Osteoblast (primary cell): ENCODE data around the gene CREB5. TPM values are rescaled to one million over a fixed set of nuclear protein-coding genes. Genes with fewer than 3 reads are reported as not detected.

Experiments
- DNase-seq: peaks from one replicate; pipeline ENCODE4 v3.0.0; 2011; ENCODE audit warnings: low spot score, mixed read lengths; ENCODE audit not compliant: insufficient read length; ENCODE audit errors: missing footprints
- H2AFZ ChIP-seq: 2 replicates; pipeline ENCODE4 v1.6.0; 2011; ENCODE audit warnings: mild to moderate bottlenecking, low read length
- H3K27ac ChIP-seq: 2 replicates; pipeline ENCODE4 v1.5.1; 2011; ENCODE audit warnings: mild to moderate bottlenecking, low read depth, low read length, moderate library complexity
- H3K27me3 ChIP-seq: 2 replicates; pipeline ENCODE4 v1.6.0; 2012; ENCODE audit warnings: mild to moderate bottlenecking, control low read depth, inconsistent platforms, low read length, moderate library complexity; ENCODE audit not compliant: insufficient read depth
- H3K36me3 ChIP-seq: 2 replicates; pipeline ENCODE4 v1.5.1; 2011; ENCODE audit warnings: mild to moderate bottlenecking, low read length, control low read depth, moderate library complexity; ENCODE audit not compliant: insufficient read depth
- H3K4me1 ChIP-seq: 2 replicates; pipeline ENCODE4 v1.5.1; 2011; ENCODE audit warnings: mild to moderate bottlenecking, low read length, control low read depth, moderate library complexity; ENCODE audit not compliant: insufficient read depth
- H3K4me2 ChIP-seq: 2 replicates; pipeline ENCODE4 v1.6.0; 2011; ENCODE audit warnings: mild to moderate bottlenecking, low read length; ENCODE audit not compliant: insufficient read depth
- H3K4me3 ChIP-seq: fragments of 200-600 bp; sonication (generic); 3 replicates; pipeline ENCODE4 v1.5.1; 2012; ENCODE audit warnings: mild to moderate bottlenecking, low read length, inconsistent platforms; ENCODE audit not compliant: insufficient read depth
- H3K79me2 ChIP-seq: 2 replicates; pipeline ENCODE4 v1.6.0; 2012; ENCODE audit warnings: mild to moderate bottlenecking, low read length, control low read depth, inconsistent platforms; ENCODE audit not compliant: insufficient read depth
- H3K9me3 ChIP-seq: 2 replicates; pipeline ENCODE4 v1.5.1; 2011; ENCODE audit warnings: low read depth, low read length, control low read depth
- H4K20me1 ChIP-seq: 2 replicates; pipeline ENCODE4 v1.6.0; 2012; ENCODE audit warnings: mild to moderate bottlenecking, low read length, control low read depth; ENCODE audit not compliant: insufficient read depth
- CTCF ChIP-seq: IDR thresholded peaks from 2 replicates; pipeline ENCODE4 v1.5.1; 2011; ENCODE audit warnings: mild to moderate bottlenecking, low read depth, low read length, moderate library complexity; ENCODE audit errors: extremely low read depth
- total RNA-seq: library from RNA; depleted of rRNA; stranded (reverse); fragments of >200 nt; gene quantifications from 2 replicates; pipeline ENCODE4 v1.2.3, GENCODE V29; 2012

CREB5 gene
- total RNA-seq, 1 donor: 5.1 TPM

- DNase-seq: no peak
- Histone ChIP-seq H4K20me1 (no peaks in the 10 kb centered on the region), H3K27me3 (no peaks in the 10 kb centered on the region), H3K27ac (no peak overlapping the region), H3K79me2 (no peaks in the 10 kb centered on the region), H3K4me1 (peaks cover 11% of the 10 kb centered on the region), H2AFZ (no peak overlapping the region), H3K36me3 (no peaks in the 10 kb centered on the region), H3K4me3 (no peak overlapping the region), H3K9me3 (no peaks in the 10 kb centered on the region), H3K4me2 (no peak overlapping the region)
- no peak for TF ChIP-seq CTCF
Observed at GRCh38 chr7:28787106-28787505, 374.8 kb downstream of the CREB5 start.

GRCh38 chr7:28790467-28790866 is 378.1 kb downstream of the CREB5 start:
- peaks cover 11% of the 10 kb centered on the region for H3K4me1 ChIP-seq
- no peak overlapping the region for H3K4me3 ChIP-seq
- H3K79me2 ChIP-seq: no peaks in the 10 kb centered on the region
- peak overlapping the region; percentile 29 for H3K4me2 ChIP-seq
- TF ChIP-seq CTCF: no peak
- H3K9me3 ChIP-seq: no peaks in the 10 kb centered on the region
- no peaks in the 10 kb centered on the region for H3K36me3 ChIP-seq
- peak overlapping the region; percentile 8 for H2AFZ ChIP-seq
- no peaks in the 10 kb centered on the region for H4K20me1 ChIP-seq
- H3K27me3 ChIP-seq: no peaks in the 10 kb centered on the region
- H3K27ac ChIP-seq: peak overlapping the region; percentile 17
- DNase-seq: no peak

- no peak overlapping the region for H3K4me2 ChIP-seq
- TF ChIP-seq CTCF: no peak
- no peaks in the 10 kb centered on the region for H3K79me2 ChIP-seq
- H4K20me1 ChIP-seq: no peaks in the 10 kb centered on the region
- H3K36me3 ChIP-seq: no peaks in the 10 kb centered on the region
- no peak overlapping the region for H3K27ac ChIP-seq
- peaks cover 11% of the 10 kb centered on the region for H3K4me1 ChIP-seq
- no peak overlapping the region for H3K4me3 ChIP-seq
- H3K27me3 ChIP-seq: no peaks in the 10 kb centered on the region
- no peak overlapping the region for H2AFZ ChIP-seq
- DNase-seq: no peak
- no peaks in the 10 kb centered on the region for H3K9me3 ChIP-seq
Observed at GRCh38 chr7:28792858-28793257, 380.5 kb downstream of the CREB5 start.

GRCh38 chr7:28793381-28794085 is 381.2 kb downstream of the CREB5 start:
- Histone ChIP-seq H3K4me2 (no peak overlapping the region), H2AFZ (no peak overlapping the region), H3K79me2 (no peaks in the 10 kb centered on the region), H3K9me3 (no peaks in the 10 kb centered on the region), H4K20me1 (no peaks in the 10 kb centered on the region), H3K27ac (no peak overlapping the region), H3K36me3 (no peaks in the 10 kb centered on the region), H3K27me3 (no peaks in the 10 kb centered on the region), H3K4me1 (peaks cover 11% of the 10 kb centered on the region), H3K4me3 (no peak overlapping the region)
- DNase-seq: no peak
- TF ChIP-seq CTCF: no peak
